ENCODE results near the gene URB2.
"Not testable (repeated sequence)": the region's sequence is repeated elsewhere in the genome, so short reads cannot be mapped to it uniquely, and the experiment has no call there.

URB2 gene

DNA sequence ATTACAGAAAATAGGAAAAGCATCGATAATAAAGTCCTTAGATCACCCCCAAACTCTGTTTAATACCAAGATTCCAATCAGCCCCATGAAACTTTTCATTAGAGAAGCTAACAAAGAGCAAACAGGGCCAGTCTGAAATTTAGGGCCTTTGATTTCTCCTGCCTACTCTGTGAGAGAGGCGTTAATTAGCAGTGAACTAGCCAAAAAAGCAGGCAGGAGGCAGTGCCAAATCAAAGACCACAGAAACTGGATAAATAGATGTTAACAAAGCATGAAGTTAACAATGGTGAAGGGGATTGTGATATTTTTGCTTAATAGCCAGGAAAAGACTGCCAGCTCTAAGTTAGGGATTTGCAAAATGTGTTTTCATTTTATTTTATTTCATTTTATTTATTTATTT, 11.3 kb upstream of the URB2 start:
- no peak for DNase-seq (ENCODE audit: low read depth in 2 of 2)

- DNase-seq (ENCODE audit: low read depth in 2 of 2): no peak
Observed at GRCh38 chr1:229617351-229618100, 8.5 kb upstream of the URB2 start.

GRCh38 chr1:229619002-229619401, 7.0 kb upstream of the URB2 start:
- DNase-seq (ENCODE audit: low read depth in 2 of 2): no peak

DNA sequence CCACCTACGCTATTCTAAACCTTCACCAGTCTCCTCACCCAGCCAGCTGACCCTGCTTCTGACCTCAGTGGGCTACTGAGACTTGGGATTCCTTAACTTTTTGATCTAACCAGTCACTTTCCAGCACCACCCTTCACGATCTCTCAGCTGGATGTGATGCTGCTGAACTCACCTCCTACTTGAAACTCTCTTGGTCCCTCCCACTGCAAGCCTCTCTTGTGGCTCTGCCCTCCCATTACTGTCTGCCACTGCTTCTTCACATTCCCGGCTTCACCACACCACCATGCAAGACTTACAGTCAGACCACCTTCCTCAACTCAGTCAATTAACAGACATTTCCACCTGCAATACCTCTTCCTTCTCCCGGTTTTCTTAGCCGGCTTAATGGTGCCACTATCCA, 6.4 kb upstream of the URB2 start:
- DNase-seq (ENCODE audit: low read depth in 2 of 2): no peak

DNA sequence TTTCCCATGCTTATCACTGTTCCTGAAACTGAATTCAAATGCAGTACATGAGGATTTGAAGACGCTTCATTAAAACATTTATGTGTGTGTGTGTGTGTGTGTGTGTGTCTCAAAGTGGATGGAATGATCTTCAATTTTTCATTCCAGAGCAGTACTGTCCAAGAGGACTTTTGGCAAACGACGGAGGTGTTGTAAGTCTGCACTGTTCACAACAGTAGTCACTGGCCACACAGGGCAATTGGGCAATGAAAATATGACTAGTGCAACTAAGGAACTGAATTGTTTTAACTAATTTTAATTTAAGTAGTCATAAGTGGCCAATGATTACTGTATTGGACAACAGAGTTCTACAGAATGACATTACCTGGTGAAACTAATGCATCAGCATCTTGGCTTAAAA, 5.2 kb upstream of the URB2 start:
- no peak for DNase-seq (ENCODE audit: low read depth in 2 of 2)

- no peak for DNase-seq (ENCODE audit: low read depth in 2 of 2)
Observed at GRCh38 chr1:229621663-229622062, 4.4 kb upstream of the URB2 start.

- not testable (repeated sequence) for DNase-seq (ENCODE audit: low read depth in 2 of 2)
Observed at GRCh38 chr1:229622641-229623120, 3.4 kb upstream of the URB2 start.

DNA sequence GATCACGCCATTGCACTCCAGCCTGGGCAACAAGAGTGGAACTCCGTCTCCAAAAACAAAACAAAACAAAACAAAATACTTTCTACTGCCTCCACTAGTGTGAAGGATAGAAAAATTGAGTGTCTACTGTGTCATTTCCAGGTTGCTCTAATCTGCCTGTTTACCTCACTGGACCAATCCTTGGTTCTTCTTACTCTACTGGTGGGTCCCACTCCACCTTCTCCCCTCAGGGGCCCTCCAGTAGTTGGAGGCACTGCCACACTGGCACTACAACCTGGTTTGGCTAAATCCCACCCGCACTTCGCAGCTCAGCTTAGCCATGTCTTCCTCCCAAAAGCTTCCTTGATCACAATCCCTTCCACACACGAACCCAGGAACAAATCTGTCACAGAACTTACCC, 2.8 kb upstream of the URB2 start:
- no peak for DNase-seq (ENCODE audit: low read depth in 2 of 2)

DNA sequence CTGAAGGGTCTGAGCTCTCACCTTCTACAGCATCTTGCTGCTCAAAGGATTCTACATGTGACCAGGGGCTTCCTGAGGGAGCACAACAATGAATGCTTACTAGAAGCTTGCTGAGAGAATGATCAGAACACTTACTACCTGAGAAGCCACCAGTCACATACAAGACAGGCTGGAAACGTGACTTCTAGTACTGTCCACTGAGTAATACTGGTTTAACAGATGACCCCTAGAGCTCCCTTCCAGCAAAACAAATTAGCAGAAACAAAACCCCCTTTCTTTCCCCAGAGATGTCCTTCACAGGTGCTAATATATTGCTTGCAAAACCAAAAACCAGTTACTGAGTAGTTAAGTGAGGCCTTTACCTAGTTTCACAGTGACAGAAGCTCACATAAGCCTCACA, 2.2 kb upstream of the URB2 start:
- no peak for DNase-seq (ENCODE audit: low read depth in 2 of 2)

DNA sequence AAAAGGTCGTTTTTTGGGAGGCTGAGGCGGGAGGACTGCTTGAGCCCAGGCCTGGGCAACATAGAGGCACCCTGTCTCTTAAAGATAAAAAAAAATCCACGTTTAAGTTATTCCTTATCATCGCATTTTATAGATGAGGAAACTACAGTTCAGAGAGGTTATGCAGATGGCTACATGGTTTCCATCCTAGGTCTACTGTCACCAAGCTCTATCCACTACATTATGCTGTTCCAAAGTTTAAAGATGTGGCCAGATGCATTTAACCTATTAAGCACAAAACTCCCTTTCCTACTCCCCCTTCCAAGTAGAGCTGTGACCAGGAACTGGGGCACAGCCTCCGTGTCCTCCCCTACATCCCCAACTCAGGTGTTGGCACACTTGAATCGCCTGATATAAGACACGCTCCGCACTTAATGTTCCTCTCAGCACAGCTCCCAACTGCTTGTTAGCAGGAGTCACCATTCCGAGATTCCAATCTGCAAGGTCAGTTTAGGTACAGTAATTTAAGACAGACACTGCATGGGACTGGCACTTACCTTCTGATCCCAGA, 1.5 kb upstream of the URB2 start:
- no peak for DNase-seq (ENCODE audit: low read depth in 2 of 2)

GRCh38 chr1:229625071-229625914, 754 bp upstream of the URB2 start:
- DNase-seq (ENCODE audit: low read depth in 2 of 2): peak; percentile 34 to 45

DNA sequence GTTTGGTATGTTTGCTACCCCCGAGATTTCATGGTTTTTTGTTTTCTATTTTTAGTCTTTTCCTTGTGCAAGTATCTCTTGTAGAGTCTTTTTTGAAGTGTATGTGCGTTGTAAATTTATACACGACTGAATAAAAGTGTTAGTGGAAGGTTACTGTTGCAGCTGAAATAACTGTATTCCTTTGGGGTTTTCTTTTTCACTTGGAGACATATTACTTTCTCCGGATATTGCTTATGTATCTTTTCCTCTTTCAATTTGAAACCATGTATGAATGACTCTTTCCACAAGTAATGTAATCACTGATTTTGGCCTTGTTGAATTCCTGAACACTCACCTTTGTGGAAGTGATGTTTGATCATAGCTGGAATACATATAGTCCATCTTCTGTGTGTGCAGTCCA, 956 bp downstream of the URB2 start:
- DNase-seq (ENCODE audit: low read depth in 2 of 2): no peak

DNA sequence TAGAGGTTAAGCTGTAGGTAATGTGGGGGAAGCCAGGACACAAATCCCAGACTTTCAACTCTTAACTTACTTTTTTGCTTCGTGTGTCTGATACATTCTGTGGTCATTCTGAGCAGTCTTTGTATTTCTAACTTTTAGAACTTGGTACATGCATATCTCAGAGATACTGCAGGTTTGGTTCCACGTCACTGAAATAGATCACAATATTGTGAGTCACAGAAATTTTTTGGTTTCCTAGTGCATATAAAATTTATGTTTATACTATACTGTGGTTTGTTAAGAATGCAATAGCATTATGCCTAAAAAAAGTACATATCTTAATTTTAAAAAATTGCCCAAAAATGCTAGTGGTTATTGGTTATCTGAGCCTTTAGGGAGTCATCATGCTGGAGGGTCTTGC, 3.2 kb downstream of the URB2 start:
- no peak for DNase-seq (ENCODE audit: low read depth in 2 of 2)

DNA sequence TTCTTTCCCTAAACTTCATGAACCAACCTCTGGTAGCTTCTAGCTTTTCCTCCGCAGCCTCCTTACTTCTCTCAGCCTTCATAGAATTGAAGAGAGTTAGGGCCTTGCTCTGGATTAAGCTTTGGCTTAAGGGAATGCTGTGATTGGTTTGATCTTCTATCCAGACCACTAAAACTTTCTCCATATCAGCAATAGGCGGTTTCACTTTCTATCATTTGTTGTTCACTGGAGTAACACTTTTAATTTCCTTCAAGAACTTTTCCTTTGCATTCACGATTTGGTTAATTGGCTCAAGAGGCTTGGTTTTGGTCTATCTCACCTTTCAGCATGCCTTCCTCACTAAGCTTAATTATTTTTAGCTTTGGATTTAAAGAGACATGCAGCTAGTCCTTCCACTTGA, 5.1 kb downstream of the URB2 start:
- DNase-seq (ENCODE audit: low read depth in 2 of 2): no peak

DNA sequence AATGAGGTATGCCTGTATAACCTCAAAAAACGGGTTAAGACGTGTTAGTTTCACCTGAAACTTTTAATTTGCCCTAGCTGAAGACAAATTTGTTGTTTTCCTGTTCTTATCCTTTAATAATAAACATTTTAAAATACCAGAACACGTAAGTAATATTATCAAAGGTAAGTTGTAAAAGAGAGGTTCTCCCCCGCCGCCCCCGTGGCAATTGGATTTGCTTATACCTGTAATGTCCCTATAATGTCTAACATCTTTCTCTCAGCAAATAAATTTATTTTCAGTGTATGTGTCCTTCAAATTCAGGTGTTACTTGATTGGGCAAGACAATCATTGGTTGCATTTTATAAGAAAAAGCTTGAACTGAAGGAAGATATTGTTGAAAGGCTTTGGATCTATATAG, 5.9 kb downstream of the URB2 start:
- DNase-seq (ENCODE audit: low read depth in 2 of 2): no peak

GRCh38 chr1:229636042-229636441, 10.0 kb downstream of the URB2 start:
- no peak for DNase-seq (ENCODE audit: low read depth in 2 of 2)

DNA sequence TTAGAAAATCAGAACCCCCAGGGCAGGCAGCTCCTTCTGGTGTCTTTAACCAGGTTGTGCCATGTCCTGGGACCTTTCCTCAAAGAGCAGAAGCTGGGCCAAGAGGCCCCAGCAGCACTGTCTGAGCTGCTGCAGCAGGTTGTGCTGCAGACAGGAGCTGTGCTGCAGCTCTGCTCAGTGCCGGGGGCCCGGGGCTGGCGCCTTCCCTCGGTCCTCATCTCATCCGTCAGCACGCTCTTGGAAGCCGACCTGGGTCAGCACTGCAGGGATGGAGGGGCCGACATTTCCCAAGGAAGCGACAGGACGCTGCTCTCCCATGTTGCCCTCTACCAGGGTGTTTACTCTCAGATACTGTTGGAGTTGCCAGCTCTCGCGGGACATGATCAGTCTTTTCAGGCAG, 11.7 kb downstream of the URB2 start:
- DNase-seq (ENCODE audit: low read depth in 2 of 2): no peak

DNA sequence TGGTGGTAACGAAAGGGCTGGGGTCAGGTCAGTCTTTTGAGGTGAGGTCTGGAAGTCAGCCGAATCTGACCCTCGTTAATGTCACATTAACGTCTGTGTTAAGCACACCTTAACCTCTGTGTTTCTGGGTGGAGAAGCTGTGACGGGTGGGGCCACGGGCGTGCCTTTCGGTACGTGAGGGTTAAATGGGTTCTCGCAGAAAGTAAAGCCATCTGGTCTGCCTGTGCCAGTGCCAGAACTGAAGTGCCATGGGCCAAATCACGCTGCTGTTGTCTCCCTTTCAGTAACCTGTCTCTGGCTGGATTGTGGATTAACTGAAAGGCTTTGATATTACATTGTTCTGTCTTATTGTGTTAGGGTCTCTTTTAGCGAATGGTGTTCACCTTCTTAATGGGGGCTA, 14.4 kb downstream of the URB2 start:
- no peak for DNase-seq (ENCODE audit: low read depth in 2 of 2)

GRCh38 chr1:229641306-229641705, 15.3 kb downstream of the URB2 start:
- DNase-seq (ENCODE audit: low read depth in 2 of 2): no peak

- DNase-seq (ENCODE audit: low read depth in 2 of 2): no peak
Observed at GRCh38 chr1:229642376-229642775, 16.3 kb downstream of the URB2 start.

GRCh38 chr1:229642970-229643369, 16.9 kb downstream of the URB2 start:
- no peak for DNase-seq (ENCODE audit: low read depth in 2 of 2)

DNA sequence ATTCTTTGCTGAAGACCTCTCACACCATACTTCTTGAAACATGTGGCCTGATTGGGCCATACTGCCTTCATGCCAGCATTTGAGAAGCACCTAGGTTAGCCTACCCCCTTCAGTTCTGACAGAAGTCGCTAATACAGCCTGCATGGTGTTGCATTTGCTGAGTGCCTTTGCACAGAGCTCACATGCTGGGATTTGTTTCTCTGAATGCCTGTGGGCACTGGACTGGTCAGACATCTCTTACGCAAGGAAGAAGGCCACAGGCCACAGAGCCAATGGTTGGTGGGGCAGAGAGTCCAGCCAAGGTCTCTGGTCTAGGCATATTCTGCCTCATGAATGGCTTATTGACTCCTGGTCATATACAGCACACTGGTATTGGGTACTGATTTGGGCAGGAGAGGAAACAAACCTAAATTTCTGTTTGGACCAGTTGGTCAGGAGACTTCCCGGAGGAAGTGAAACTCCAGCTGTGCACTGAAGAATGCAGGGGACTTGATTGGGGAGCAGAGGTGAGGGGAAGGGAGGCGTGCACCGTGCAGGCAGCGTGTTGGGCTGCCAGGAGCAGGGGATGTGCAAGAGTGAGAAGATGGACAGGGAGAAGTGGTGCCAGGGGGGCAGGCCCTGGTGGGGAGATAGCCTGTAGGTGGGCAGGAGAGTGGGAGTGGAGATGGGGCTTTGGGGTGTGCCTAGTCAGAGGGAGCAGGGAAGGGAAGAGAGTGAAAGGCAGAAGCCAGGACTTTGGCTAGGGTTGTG, 18.1 kb downstream of the URB2 start:
- no peak for DNase-seq (ENCODE audit: low read depth in 2 of 2)
